HEK293 (cell line): ENCODE data around the gene CCSER1.

Experiments used
- CTCF ChIA-PET: fragments of 350-600 bp; formaldehyde crosslinking; extraction: SDS; loops from one replicate; lab custom pipeline; 2021; ENCODE audit warnings: antibody characterized with exemption; lab: Yijun Ruan, JAX
- POLR2A ChIA-PET: fragments of 300-600 bp; formaldehyde crosslinking; extraction: SDS; loops from one replicate; lab custom pipeline; 2020; ENCODE audit warnings: antibody characterized with exemption, inconsistent platforms; lab: Yijun Ruan, JAX
- H3K27ac ChIP-seq: fragments of 200-500 bp; sonication (Bioruptor generic); 2 replicates; pipeline ENCODE4 v1.5.1; 2014; ENCODE audit warnings: low read depth, low read length, control low read depth, inconsistent platforms; ENCODE audit errors: extremely low read depth
- H3K36me3 ChIP-seq, 2 experiments: fragments of 200-500 bp in 1 of 2; sonication (Bioruptor generic) in 1 of 2; 1 replicate in 1 of 2; 2 replicates in 1 of 2; pipeline ENCODE4 v1.5.1; 2014 to 2017; ENCODE audit warnings: inconsistent platforms in 2 of 2, low read length in 2 of 2; ENCODE audit not compliant: control insufficient read depth in 2 of 2, insufficient read depth in 1 of 2
- H3K4me1 ChIP-seq: fragments of 200-500 bp; sonication (Bioruptor generic); 2 replicates; pipeline ENCODE4 v1.5.1; 2014; ENCODE audit warnings: mild to moderate bottlenecking, low read length, inconsistent platforms; ENCODE audit not compliant: control insufficient read depth, insufficient read depth
- H3K4me3 ChIP-seq: 2 replicates; pipeline ENCODE4 v1.5.1; 2011; ENCODE audit warnings: low read depth, mild to moderate bottlenecking, control low read depth, low read length, moderate library complexity
- H3K9me3 ChIP-seq: fragments of 200-500 bp; sonication (Bioruptor generic); 2 replicates; pipeline ENCODE4 v1.5.1; 2014; ENCODE audit warnings: low read depth, low read length, inconsistent platforms; ENCODE audit not compliant: control insufficient read depth, insufficient read depth
- EGR2 ChIP-seq: fragments of 450-650 bp; formaldehyde crosslinking; IDR thresholded peaks from 2 replicates; pipeline ENCODE4 v1.5.1; 2016; ENCODE audit warnings: low read depth, missing biosample characterization, missing genetic modification characterization
- GLIS1 ChIP-seq: fragments of 450-650 bp; formaldehyde crosslinking; IDR thresholded peaks from 2 replicates; pipeline ENCODE4 v1.5.1; 2016; ENCODE audit warnings: missing biosample characterization, missing genetic modification characterization
- GLIS2 ChIP-seq: fragments of 450-650 bp; formaldehyde crosslinking; IDR thresholded peaks from 2 replicates; pipeline ENCODE4 v1.5.1; 2016; ENCODE audit warnings: missing biosample characterization, missing genetic modification characterization
- KLF16 ChIP-seq: fragments of 450-650 bp; formaldehyde crosslinking; IDR thresholded peaks from 2 replicates; pipeline ENCODE4 v1.5.1; 2017; ENCODE audit warnings: missing biosample characterization, missing genetic modification characterization
- PRDM1 ChIP-seq: fragments of 450-650 bp; formaldehyde crosslinking; IDR thresholded peaks from 2 replicates; pipeline ENCODE4; 2016; ENCODE audit warnings: missing biosample characterization, missing genetic modification characterization
- TRIM28 ChIP-seq: IDR thresholded peaks from 2 replicates; pipeline ENCODE4 v1.6.1; 2011; ENCODE audit warnings: low read length, control low read depth, borderline replicate concordance
- ZBTB10 ChIP-seq: fragments of 450-650 bp; formaldehyde crosslinking; IDR thresholded peaks from 2 replicates; pipeline ENCODE4 v1.5.1; 2016; ENCODE audit warnings: missing biosample characterization, missing genetic modification characterization
- ZBTB7A ChIP-seq: fragments of 450-650 bp; formaldehyde crosslinking; IDR thresholded peaks from 2 replicates; pipeline ENCODE4 v1.5.1; 2016; ENCODE audit warnings: low read depth, missing biosample characterization, missing genetic modification characterization
- ZNF121 ChIP-seq: fragments of 450-650 bp; formaldehyde crosslinking; IDR thresholded peaks from 2 replicates; pipeline ENCODE4 v1.5.1; 2016; ENCODE audit warnings: missing biosample characterization, missing genetic modification characterization
- ZNF132 ChIP-seq: fragments of 450-650 bp; formaldehyde crosslinking; IDR thresholded peaks from 2 replicates; pipeline ENCODE4 v1.5.1; 2017; ENCODE audit warnings: missing biosample characterization, missing genetic modification characterization, borderline replicate concordance
- ZNF140 ChIP-seq: fragments of 450-650 bp; formaldehyde crosslinking; IDR thresholded peaks from 2 replicates; pipeline ENCODE4 v1.5.1; 2016; ENCODE audit warnings: missing biosample characterization, missing genetic modification characterization
- ZNF146 ChIP-seq: fragments of 450-650 bp; formaldehyde crosslinking; IDR thresholded peaks from 2 replicates; pipeline ENCODE4 v1.5.1; 2016; ENCODE audit warnings: missing biosample characterization, missing genetic modification characterization
- ZNF24 ChIP-seq: fragments of 450-650 bp; formaldehyde crosslinking; IDR thresholded peaks from 2 replicates; pipeline ENCODE4 v1.5.1; 2016; ENCODE audit warnings: missing biosample characterization, missing genetic modification characterization
- ZNF248 ChIP-seq: fragments of 450-650 bp; formaldehyde crosslinking; IDR thresholded peaks from 2 replicates; pipeline ENCODE4 v1.5.1; 2017; ENCODE audit warnings: missing biosample characterization, missing genetic modification characterization
- ZNF311 ChIP-seq: fragments of 450-650 bp; formaldehyde crosslinking; IDR thresholded peaks from 2 replicates; pipeline ENCODE4 v1.5.1; 2017; ENCODE audit warnings: missing biosample characterization, missing genetic modification characterization, borderline replicate concordance
- ZNF335 ChIP-seq: fragments of 450-650 bp; formaldehyde crosslinking; conservative IDR thresholded peaks from 2 replicates; pipeline ENCODE4 v1.5.1; 2016; ENCODE audit warnings: missing biosample characterization, missing genetic modification characterization
- ZNF362 ChIP-seq: fragments of 450-650 bp; formaldehyde crosslinking; IDR thresholded peaks from 2 replicates; pipeline ENCODE4 v1.5.1; 2016; ENCODE audit warnings: missing biosample characterization, missing genetic modification characterization
- ZNF423 ChIP-seq: fragments of 450-650 bp; formaldehyde crosslinking; IDR thresholded peaks from 2 replicates; pipeline ENCODE4 v1.5.1; 2016; ENCODE audit warnings: missing biosample characterization, missing genetic modification characterization
- ZNF548 ChIP-seq: fragments of 450-650 bp; formaldehyde crosslinking; IDR thresholded peaks from 2 replicates; pipeline ENCODE4 v1.5.1; 2016; ENCODE audit warnings: missing biosample characterization, missing genetic modification characterization
- ZNF585B ChIP-seq: fragments of 450-650 bp; formaldehyde crosslinking; IDR thresholded peaks from 2 replicates; pipeline ENCODE4 v1.5.1; 2016; ENCODE audit warnings: missing biosample characterization, missing genetic modification characterization
- ZNF621 ChIP-seq: fragments of 450-650 bp; formaldehyde crosslinking; IDR thresholded peaks from 2 replicates; pipeline ENCODE4 v1.5.1; 2017; ENCODE audit warnings: missing biosample characterization, missing genetic modification characterization
- ZNF629 ChIP-seq: fragments of 450-650 bp; formaldehyde crosslinking; IDR thresholded peaks from 2 replicates; pipeline ENCODE4 v1.5.1; 2017; ENCODE audit warnings: missing biosample characterization, missing genetic modification characterization
- ZNF645 ChIP-seq: fragments of 450-650 bp; formaldehyde crosslinking; IDR thresholded peaks from 2 replicates; pipeline ENCODE4; 2016; ENCODE audit warnings: missing biosample characterization, missing genetic modification characterization
- ZNF701 ChIP-seq: fragments of 450-650 bp; formaldehyde crosslinking; IDR thresholded peaks from 2 replicates; pipeline ENCODE4 v1.5.1; 2016; ENCODE audit warnings: missing biosample characterization, missing genetic modification characterization
- ZNF768 ChIP-seq: fragments of 450-650 bp; formaldehyde crosslinking; IDR thresholded peaks from 2 replicates; pipeline ENCODE4 v1.5.1; 2018; ENCODE audit warnings: missing biosample characterization, mild to moderate bottlenecking, missing genetic modification characterization
- ZNF776 ChIP-seq: fragments of 450-650 bp; formaldehyde crosslinking; IDR thresholded peaks from 2 replicates; pipeline ENCODE4 v1.5.0; 2017; ENCODE audit warnings: missing biosample characterization, missing genetic modification characterization, borderline replicate concordance
- ZSCAN5A ChIP-seq: fragments of 450-650 bp; formaldehyde crosslinking; IDR thresholded peaks from 2 replicates; pipeline ENCODE4 v1.5.1; 2016; ENCODE audit warnings: missing biosample characterization, missing genetic modification characterization
- ZXDB ChIP-seq: fragments of 450-650 bp; formaldehyde crosslinking; IDR thresholded peaks from 2 replicates; pipeline ENCODE4 v1.5.1; 2016; ENCODE audit warnings: missing biosample characterization, missing genetic modification characterization

Gene CCSER1

GRCh38 chr4:90958256-90958895 is 831.2 kb downstream of the CCSER1 start (continued):
- TF ChIP-seq ZNF629 (tag by site-specific recombination), result 0 out of 2 replicates have a peak, but pooled peaks have one; percentile 38
- 0 out of 2 replicates have a peak, but pooled peaks have one; percentile 41 for TF ChIP-seq ZXDB (tag by site-specific recombination)
- no peak for TF ChIP-seq GLIS1 (tag by site-specific recombination)
- peak; percentile 61 for TF ChIP-seq ZNF335 (tag by site-specific recombination)

- no peak for TF ChIP-seq ZNF362 (tag by site-specific recombination)
- TF ChIP-seq ZNF423 (tag by site-specific recombination), result no peak
- no peak for TF ChIP-seq ZNF645 (tag by site-specific recombination)
- TF ChIP-seq ZBTB7A (tag by site-specific recombination), result no peak
- no peak for TF ChIP-seq ZNF768 (tag by site-specific recombination)
- no peak for TF ChIP-seq ZNF132 (tag by site-specific recombination)
- TF ChIP-seq KLF16 (tag by site-specific recombination), result no peak
- no peak for TF ChIP-seq ZNF146
- no peak for TF ChIP-seq ZNF121 (tag by site-specific recombination)
- TF ChIP-seq EGR2, result no peak
- no peak for TF ChIP-seq ZNF24
- no peak for TF ChIP-seq ZNF311 (tag by site-specific recombination)
- no peak for TF ChIP-seq ZBTB10
- TF ChIP-seq ZNF776, result no peak
- no peak for TF ChIP-seq ZNF621 (tag by site-specific recombination)
- TF ChIP-seq TRIM28, result no peak
- no peak for TF ChIP-seq GLIS2 (tag by site-specific recombination)
- CTCF ChIA-PET, result interaction anchor here (1.0 kb wide), 1 partner anchor 74 kb away, joined by 3 read pairs; no protein-coding TSS in a partner anchor
- Histone ChIP-seq H3K9me3 (no peaks in the 10 kb centered on the region), H3K4me3 (no peak overlapping the region), H3K36me3 (no peaks in the 10 kb centered on the region), H3K4me1 (peaks cover 11% of the 10 kb centered on the region), H3K27ac (no peak overlapping the region)
- POLR2A ChIA-PET, result no interaction called here
Observed at GRCh38 chr4:90960433-90960832, 833.2 kb downstream of the CCSER1 start.

- ChIA-PET CTCF (interaction anchor here (0.6 to 1.0 kb wide), 2 partner anchors 74 to 442 kb away, joined by 3 read pairs; no protein-coding TSS in a partner anchor), POLR2A (no interaction called here)
- H3K36me3 ChIP-seq, result no peaks in the 10 kb centered on the region
- H3K27ac ChIP-seq, result no peak overlapping the region
- H3K9me3 ChIP-seq, result no peaks in the 10 kb centered on the region
- H3K4me1 ChIP-seq, result peaks cover 11% of the 10 kb centered on the region
- H3K4me3 ChIP-seq, result no peak overlapping the region
- TF ChIP-seq ZNF548, result no peak
- TF ChIP-seq ZNF311 (tag by site-specific recombination), result no peak
- no peak for TF ChIP-seq ZNF248
- no peak for TF ChIP-seq PRDM1 (tag by site-specific recombination)
- TF ChIP-seq ZSCAN5A (tag by site-specific recombination), result no peak
- TF ChIP-seq ZNF140 (tag by site-specific recombination), result no peak
- no peak for TF ChIP-seq ZNF701 (tag by site-specific recombination)
- no peak for TF ChIP-seq ZNF585B (tag by site-specific recombination)
Observed at GRCh38 chr4:90960840-90961239, 833.6 kb downstream of the CCSER1 start.
